Measurements from ENCODE around the gene PNPLA7.

DNA sequence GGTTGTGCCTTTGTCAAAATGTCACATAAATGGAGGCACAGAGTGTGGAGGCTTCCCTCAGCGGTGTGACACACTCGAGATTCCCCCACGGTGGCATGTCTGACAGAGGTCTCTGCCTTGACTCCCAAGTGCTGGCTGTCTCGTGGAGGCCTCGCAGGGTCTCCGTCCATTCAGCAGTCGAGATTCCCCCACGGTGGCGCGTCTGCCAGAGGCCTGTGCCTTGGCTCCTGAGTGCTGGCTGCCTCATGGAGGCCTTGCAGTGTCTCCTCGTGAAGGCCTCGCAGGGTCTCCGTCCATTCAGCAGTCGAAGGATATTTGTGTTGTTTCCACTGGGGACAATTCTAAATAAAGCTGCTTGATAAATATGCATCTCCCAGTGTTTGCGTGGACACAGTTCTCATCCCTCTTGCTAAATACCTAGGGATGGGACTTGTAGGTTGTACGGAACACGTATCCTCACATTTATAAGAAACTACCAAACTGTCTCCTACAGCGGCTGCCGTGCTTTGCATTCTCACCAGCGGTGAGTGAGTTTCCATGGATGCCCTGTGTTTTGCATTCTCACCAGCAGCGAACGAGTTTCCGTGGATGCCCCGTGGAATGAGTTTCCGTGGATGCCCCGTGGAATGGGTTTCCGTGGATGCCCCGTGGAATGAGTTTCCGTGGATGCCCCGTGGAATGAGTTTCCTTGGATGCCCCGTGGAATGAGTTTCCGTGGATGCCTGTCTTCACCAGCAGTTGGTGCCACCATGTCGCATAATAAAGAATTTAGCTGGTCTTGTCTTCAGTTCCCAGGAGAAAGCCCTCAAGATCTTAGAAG is 25.8 kb downstream of the PNPLA7 start:
- TF ChIP-seq, protein P1, sequence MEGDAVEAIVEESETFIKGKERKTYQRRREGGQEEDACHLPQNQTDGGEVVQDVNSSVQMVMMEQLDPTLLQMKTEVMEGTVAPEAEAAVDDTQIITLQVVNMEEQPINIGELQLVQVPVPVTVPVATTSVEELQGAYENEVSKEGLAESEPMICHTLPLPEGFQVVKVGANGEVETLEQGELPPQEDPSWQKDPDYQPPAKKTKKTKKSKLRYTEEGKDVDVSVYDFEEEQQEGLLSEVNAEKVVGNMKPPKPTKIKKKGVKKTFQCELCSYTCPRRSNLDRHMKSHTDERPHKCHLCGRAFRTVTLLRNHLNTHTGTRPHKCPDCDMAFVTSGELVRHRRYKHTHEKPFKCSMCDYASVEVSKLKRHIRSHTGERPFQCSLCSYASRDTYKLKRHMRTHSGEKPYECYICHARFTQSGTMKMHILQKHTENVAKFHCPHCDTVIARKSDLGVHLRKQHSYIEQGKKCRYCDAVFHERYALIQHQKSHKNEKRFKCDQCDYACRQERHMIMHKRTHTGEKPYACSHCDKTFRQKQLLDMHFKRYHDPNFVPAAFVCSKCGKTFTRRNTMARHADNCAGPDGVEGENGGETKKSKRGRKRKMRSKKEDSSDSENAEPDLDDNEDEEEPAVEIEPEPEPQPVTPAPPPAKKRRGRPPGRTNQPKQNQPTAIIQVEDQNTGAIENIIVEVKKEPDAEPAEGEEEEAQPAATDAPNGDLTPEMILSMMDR (IDR thresholded peaks at IDR 0.05 in 2 of 3, conservative IDR thresholded peaks at IDR 0.05 in 1 of 3; ENCODE audit: borderline replicate concordance in 1 of 3, insufficient read depth in 1 of 3, low read depth in 2 of 3, low read length in 2 of 3) = no peak
- no peak for TF ChIP-seq POLR2A (IDR thresholded peaks at IDR 0.05; ENCODE audit: borderline replicate concordance, extremely low read depth, insufficient read depth, insufficient read length)
- no peak for TF ChIP-seq EZH2 (IDR thresholded peaks at IDR 0.05)
- TF ChIP-seq EZH2phosphoT487 (IDR thresholded peaks at IDR 0.05; ENCODE audit: borderline replicate concordance) = no peak
- no peak for TF ChIP-seq SP1 (IDR thresholded peaks at IDR 0.05; ENCODE audit: low read depth)
- no peak for TF ChIP-seq POLR2AphosphoS5 (IDR thresholded peaks at IDR 0.05; ENCODE audit: low read depth, low read length)
- TF ChIP-seq, protein P2, sequence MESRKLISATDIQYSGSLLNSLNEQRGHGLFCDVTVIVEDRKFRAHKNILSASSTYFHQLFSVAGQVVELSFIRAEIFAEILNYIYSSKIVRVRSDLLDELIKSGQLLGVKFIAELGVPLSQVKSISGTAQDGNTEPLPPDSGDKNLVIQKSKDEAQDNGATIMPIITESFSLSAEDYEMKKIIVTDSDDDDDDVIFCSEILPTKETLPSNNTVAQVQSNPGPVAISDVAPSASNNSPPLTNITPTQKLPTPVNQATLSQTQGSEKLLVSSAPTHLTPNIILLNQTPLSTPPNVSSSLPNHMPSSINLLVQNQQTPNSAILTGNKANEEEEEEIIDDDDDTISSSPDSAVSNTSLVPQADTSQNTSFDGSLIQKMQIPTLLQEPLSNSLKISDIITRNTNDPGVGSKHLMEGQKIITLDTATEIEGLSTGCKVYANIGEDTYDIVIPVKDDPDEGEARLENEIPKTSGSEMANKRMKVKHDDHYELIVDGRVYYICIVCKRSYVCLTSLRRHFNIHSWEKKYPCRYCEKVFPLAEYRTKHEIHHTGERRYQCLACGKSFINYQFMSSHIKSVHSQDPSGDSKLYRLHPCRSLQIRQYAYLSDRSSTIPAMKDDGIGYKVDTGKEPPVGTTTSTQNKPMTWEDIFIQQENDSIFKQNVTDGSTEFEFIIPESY (IDR thresholded peaks at IDR 0.05; ENCODE audit: extremely low read depth, insufficient replicate concordance, low read length) = no peak
